Measurements from ENCODE around the gene STAG1.

DNA sequence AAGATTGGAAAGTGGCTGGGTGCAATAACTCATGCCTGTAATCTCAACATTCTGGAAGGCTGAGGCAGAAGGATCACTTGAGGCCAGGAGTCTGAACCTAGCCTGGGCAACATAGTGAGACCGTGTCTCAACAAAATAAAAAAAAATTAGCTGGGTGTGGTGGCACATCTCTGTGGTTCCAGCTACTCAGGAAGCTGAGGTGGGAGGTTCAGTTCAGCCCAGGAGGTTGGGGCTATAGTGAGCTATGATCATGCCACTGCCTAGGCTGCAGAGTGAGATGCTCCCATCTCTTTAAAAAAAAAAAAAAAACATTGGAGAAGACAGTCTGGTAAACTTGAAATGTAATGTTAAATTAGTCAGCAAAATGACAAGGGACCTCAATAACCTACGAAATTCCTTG lies 57.9 kb downstream of the STAG1 start:
- TF ChIP-seq CTCF (IDR thresholded peaks at IDR 0.05; ENCODE audit: poor library complexity) (no peak), EZH2 (IDR thresholded peaks at IDR 0.05; ENCODE audit: borderline replicate concordance) (no peak), EZH2phosphoT487 (IDR thresholded peaks at IDR 0.05; ENCODE audit: low read depth, severe bottlenecking, unreplicated experiment) (no peak)

Measured in hepatocyte (in vitro differentiated cells).